GM12878 (cell line): ENCODE results near the gene APC2. TPM values are rescaled to one million over a fixed set of nuclear protein-coding genes. Genes with fewer than 3 reads are reported as not detected.

Experiments used
- ATAC-seq: fragments of 200-7000 bp; cut with Tn5 transposase; 3 replicates; pipeline ENCODE4 v1.9.1; 2020; ENCODE audit warnings: mild to moderate bottlenecking, moderate library complexity
- BruUV-seq: library from RNA; stranded (reverse); fragments of 400-500 nt; replicated peaks from 2 replicates; lab custom pipeline; 2021; lab: Mats Ljungman, UMichigan
- CTCF ChIA-PET: fragments of 300-600 bp; sonication (Branson Sonifier 250); formaldehyde crosslinking; extraction: SDS; loops from one replicate; lab custom pipeline; 2021; ENCODE audit warnings: inconsistent platforms; lab: Yijun Ruan, JAX
- POLR2A ChIA-PET: fragments of 350-600 bp; formaldehyde crosslinking; extraction: SDS; loops from one replicate; lab custom pipeline; 2021; ENCODE audit warnings: inconsistent platforms; lab: Charles Lee
- RAD21 ChIA-PET: fragments of 300-600 bp; sonication (Branson Sonifier 250); formaldehyde crosslinking; loops from one replicate; lab custom pipeline; 2023; ENCODE audit warnings: antibody characterized with exemption; ENCODE audit not compliant: unreplicated experiment; lab: Charles Lee
- SMC1A ChIA-PET: fragments of 300-600 bp; sonication (Branson Sonifier 250); formaldehyde crosslinking; loops from one replicate; lab custom pipeline; 2023; ENCODE audit not compliant: unreplicated experiment, uncharacterized antibody; lab: Charles Lee
- DNase-seq: peaks from one replicate; pipeline ENCODE4 v3.0.0-alpha.2; 2011; ENCODE audit warnings: low read depth, low spot score
- FAIRE-seq: peaks from 3 replicates; lab custom pipeline; 2011; peaks lifted over from hg19 to GRCh38; lab: Jason Lieb, UNC
- H2AFZ ChIP-seq: 2 replicates; pipeline ENCODE4 v1.6.0; 2011; ENCODE audit warnings: low read depth, low read length, control low read depth; ENCODE audit not compliant: control insufficient read depth
- H3K27ac ChIP-seq: 2 replicates; pipeline ENCODE4 v1.5.1; 2011; ENCODE audit warnings: control low read depth; ENCODE audit not compliant: control insufficient read depth, insufficient read depth
- H3K27me3 ChIP-seq, 2 experiments: replicated peaks in 1 of 2; 2 replicates each; pipeline versions ENCODE4 v1.6.0 to v1.6.1; 2011; ENCODE audit warnings: low read length in 1 of 2; ENCODE audit not compliant: control insufficient read depth in 2 of 2, insufficient read depth in 2 of 2
- H3K36me3 ChIP-seq, 2 experiments: 2 replicates each; pipeline ENCODE4 v1.5.1; 2011; ENCODE audit warnings: low read length in 1 of 2; ENCODE audit not compliant: control insufficient read depth in 2 of 2, insufficient read depth in 2 of 2
- H3K4me1 ChIP-seq: 2 replicates; pipeline ENCODE4 v1.6.1; 2011; ENCODE audit warnings: mild to moderate bottlenecking, low read length, moderate library complexity, mixed read lengths; ENCODE audit not compliant: control insufficient read depth, insufficient read depth
- H3K4me2 ChIP-seq: 2 replicates; pipeline ENCODE4 v1.6.0; 2011; ENCODE audit warnings: control low read depth; ENCODE audit not compliant: control insufficient read depth, insufficient read depth
- H3K4me3 ChIP-seq: fragments of 200-600 bp; sonication (generic); 2 replicates; pipeline ENCODE4 v1.5.1; 2016
- H3K79me2 ChIP-seq: 2 replicates; pipeline ENCODE4 v1.6.0; 2011; ENCODE audit warnings: low read length; ENCODE audit not compliant: control insufficient read depth, insufficient read depth
- H3K9ac ChIP-seq: 2 replicates; pipeline ENCODE4 v1.8.0; 2011; ENCODE audit warnings: low read length, control low read depth, mixed read lengths; ENCODE audit not compliant: control insufficient read depth, insufficient read depth
- H3K9me3 ChIP-seq: replicated peaks from 3 replicates; pipeline ENCODE4 v1.5.1; 2011; ENCODE audit warnings: mild to moderate bottlenecking, low read length; ENCODE audit not compliant: control insufficient read depth, insufficient read depth
- H4K20me1 ChIP-seq: 2 replicates; pipeline ENCODE4 v1.6.0; 2011; ENCODE audit not compliant: control insufficient read depth, insufficient read depth
- ATF7 ChIP-seq: fragments of 450-650 bp; IDR thresholded peaks from 2 replicates; pipeline ENCODE4 v1.6.1; 2016; ENCODE audit warnings: low read depth, mild to moderate bottlenecking
- BACH1 ChIP-seq: fragments of 450-650 bp; IDR thresholded peaks from 2 replicates; pipeline ENCODE4 v1.6.1; 2017; ENCODE audit warnings: mild to moderate bottlenecking, borderline replicate concordance
- BCLAF1 ChIP-seq: fragments of 450-650 bp; IDR thresholded peaks from 2 replicates; pipeline ENCODE4 v1.6.1; 2017; ENCODE audit warnings: antibody characterized with exemption, mild to moderate bottlenecking, moderate library complexity
- CUX1 ChIP-seq: IDR thresholded peaks from 2 replicates; pipeline ENCODE4 v1.6.1; 2012; ENCODE audit warnings: improper control_type of control experiment, low read depth, low read length; ENCODE audit not compliant: insufficient replicate concordance
- E4F1 ChIP-seq: fragments of 450-650 bp; IDR thresholded peaks from 2 replicates; pipeline ENCODE4 v1.6.1; 2018; ENCODE audit warnings: borderline replicate concordance, mild to moderate bottlenecking; ENCODE audit not compliant: partially characterized antibody
- HDAC6 ChIP-seq: fragments of 200-600 bp; sonication (generic); IDR thresholded peaks from one replicate; pipeline ENCODE4 v1.8.0; 2017; ENCODE audit warnings: antibody characterized with exemption; ENCODE audit not compliant: unreplicated experiment
- HSF1 ChIP-seq: fragments of 150-350 bp; IDR thresholded peaks from 2 replicates; pipeline ENCODE4 v1.6.1; 2014; ENCODE audit warnings: mild to moderate bottlenecking, low read depth, low read length
- MAX ChIP-seq: IDR thresholded peaks from 2 replicates; pipeline ENCODE4 v1.6.1; 2012; ENCODE audit warnings: low read depth, low read length, improper control_type of control experiment
- NR2C2 ChIP-seq: IDR thresholded peaks from 2 replicates; pipeline ENCODE4 v1.6.1; 2011; ENCODE audit warnings: borderline replicate concordance, low read depth; ENCODE audit not compliant: control insufficient read depth, insufficient read length
- RB1 ChIP-seq: fragments of 450-650 bp; formaldehyde crosslinking; IDR thresholded peaks from 2 replicates; pipeline ENCODE4 v1.6.1; 2017; ENCODE audit warnings: mild to moderate bottlenecking, borderline replicate concordance
- SIX5 ChIP-seq: IDR thresholded peaks from 2 replicates; pipeline ENCODE4 v1.6.1; 2011; ENCODE audit warnings: mild to moderate bottlenecking, low read depth, low read length, moderate library complexity; ENCODE audit not compliant: severe bottlenecking
- ZNF24 ChIP-seq: fragments of 450-650 bp; IDR thresholded peaks from 2 replicates; pipeline ENCODE4 v1.6.1; 2017; ENCODE audit warnings: antibody characterized with exemption, mild to moderate bottlenecking
- WGBS: methylation state at CpG from one replicate; pipeline ENCODE4 v1.1.6; 2016; ENCODE audit warnings: low lambda C conversion rate; ENCODE audit not compliant: insufficient replicate concordance, insufficient coverage; ENCODE audit errors: missing lambda C conversion rate; 5-methylcytosine and 5-hydroxymethylcytosine counted together
- in situ Hi-C: fragments of 300-500 bp; cut with MboI; formaldehyde crosslinking; loops from 9 replicates; pipeline ENCODE4 v1.14.3; 2018; ENCODE audit warnings: mixed read lengths
- intact Hi-C: fragments of 100-400 bp; cut with micrococcal nuclease; formaldehyde crosslinking; loops from one replicate; pipeline ENCODE4 v1.14.2; 2022; ENCODE audit not compliant: unreplicated experiment
- polyA plus RNA-seq, 11 experiments: library from polyadenylated mRNA; depleted of rRNA in 4 of 11; unstranded in 6 of 11; stranded (reverse) in 5 of 11; fragments of >200 nt; fragmentation: Nextera tagmentation in 4 of 11; fragmentation: Illumina TruSeq in 1 of 11; extraction: Ambion mirVana in 4 of 11; extraction: Trizol in 1 of 11; gene quantifications; 1 replicate in 1 of 11; 2 replicates in 10 of 11; pipeline versions ENCODE4 v1.2.1 to v1.2.3, GENCODE V29; 2011 to 2016; ENCODE audit warnings: inconsistent platforms in 2 of 11, missing spikeins in 2 of 11, low read depth in 1 of 11
- total RNA-seq, 4 experiments: library from RNA; depleted of rRNA in 3 of 4; stranded (reverse); fragments of >200 nt in 3 of 4; fragmentation: Illumina TruSeq in 1 of 4; extraction: Trizol in 1 of 4; gene quantifications; 2 replicates each; pipeline versions ENCODE4 v1.2.1 to v1.2.3, GENCODE V29; 2013 to 2021

The APC2 gene
- total and polyA plus RNA-seq, 10 of the 15 experiments (the other 5 are each of a cell fraction or from before 2014, with no cell fraction given) = under 0.01 to 0.73 (median 0.04) TPM; not detected in 5

GRCh38 chr19:1510442-1510806, 60.5 kb downstream of the APC2 start:
- RAD21 ChIA-PET = no interaction called here
- BruUV-seq = no TSS peak
- no peak for TF ChIP-seq E4F1
- no peak for TF ChIP-seq BACH1
- no peak for TF ChIP-seq CUX1
- TF ChIP-seq BCLAF1 = no peak
- no peak for TF ChIP-seq HSF1
- TF ChIP-seq SIX5 = no peak
- TF ChIP-seq ZNF24 = no peak
- no peak for TF ChIP-seq MAX
- no peak for TF ChIP-seq ATF7
- TF ChIP-seq HDAC6 = no peak
- no peak for TF ChIP-seq NR2C2
- no peak for TF ChIP-seq RB1

More at GRCh38 chr19:1510442-1510806, 60.5 kb downstream of the APC2 start:
- SMC1A ChIA-PET = no interaction called here
- Histone ChIP-seq H3K9me3 (no peaks in the 10 kb centered on the region; the same call in 2 of the 3 replicates), H3K79me2 (no peaks in the 10 kb centered on the region), H3K4me2 (no peak overlapping the region), H3K27me3 (no peaks in the 10 kb centered on the region; a peak in 1 of 4 replicates), H2AFZ (no peak overlapping the region), H3K4me1 (no peaks in the 10 kb centered on the region), H3K27ac (no peak overlapping the region), H3K36me3 (no peaks in the 10 kb centered on the region), H3K4me3 (no peak overlapping the region), H3K9ac (no peak overlapping the region), H4K20me1 (no peaks in the 10 kb centered on the region)
- no peak for FAIRE-seq
- intact Hi-C loops (no loop called here), in situ Hi-C loops (no loop called here)
- no peak for DNase-seq
- POLR2A ChIA-PET = no interaction called here
- CTCF ChIA-PET = no interaction called here
- ATAC-seq = no peak
- 4% methylated on average over 16 of the region's 25 CpGs for WGBS
